Choroid plexus epithelial cell (primary cell): ENCODE results near the gene CCNT1.

ENCODE experiments used
- DNase-seq: peaks from one replicate; pipeline ENCODE4 v3.0.0-alpha.2; 2010; ENCODE audit warnings: low read depth
- H3K4me3 ChIP-seq: 2 replicates; pipeline ENCODE4 v1.5.1; 2011; ENCODE audit warnings: low read depth, mild to moderate bottlenecking, control low read depth, low read length, moderate library complexity
- CTCF ChIP-seq: conservative IDR thresholded peaks from 2 replicates; pipeline ENCODE4 v1.5.1; 2011; ENCODE audit warnings: low read depth, mild to moderate bottlenecking, control low read depth, inconsistent platforms, low read length, moderate library complexity

Gene CCNT1

GRCh38 chr12:48640428-48640827, 76.1 kb downstream of the CCNT1 start:
- DNase-seq = no peak
- TF ChIP-seq CTCF = no peak
- H3K4me3 ChIP-seq = no peak overlapping the region
